Right cardiac atrium (tissue), 5 donors: ENCODE data around the gene RAB39B. TPM values are rescaled to one million over a fixed set of nuclear protein-coding genes. Genes with fewer than 3 reads are reported as not detected.
A peak's percentile ranks its signal among the peaks of the same experiment; 100 is the strongest.
"Not testable (repeated sequence)": the region's sequence is repeated elsewhere in the genome, so short reads cannot be mapped to it uniquely, and the experiment has no call there.

Experiments
- ATAC-seq, 2 donors: fragments of 200-7000 bp; cut with Tn5 transposase; one replicate each; pipeline versions ENCODE4 v1.8.0 to v1.9.1; 2020; ENCODE audit warnings: moderate library complexity in 2 of 2, mild to moderate bottlenecking in 1 of 2
- DNase-seq, 3 donors: peaks; one replicate each; pipeline ENCODE4 v3.0.0-alpha.2; 2020
- H3K27ac ChIP-seq: one replicate; pipeline ENCODE4 v1.5.1; 2013; ENCODE audit warnings: mild to moderate bottlenecking, low read length, control low read depth, moderate library complexity
- H3K27me3 ChIP-seq: one replicate; pipeline ENCODE4 v1.6.1; 2013; ENCODE audit not compliant: control insufficient read depth, insufficient read depth
- H3K4me1 ChIP-seq: one replicate; pipeline ENCODE4 v1.6.1; 2013; ENCODE audit warnings: low read length; ENCODE audit not compliant: control insufficient read depth, insufficient read depth
- H3K4me3 ChIP-seq: one replicate; pipeline ENCODE4 v1.5.1; 2013; ENCODE audit warnings: low read length, control low read depth
- H3K9me3 ChIP-seq: one replicate; pipeline ENCODE4 v1.6.1; 2013; ENCODE audit warnings: low read length; ENCODE audit not compliant: control insufficient read depth
- WGBS: extraction: QIAGEN DNeasy Blood & Tissue Kit; methylation state at CpG from one replicate; pipeline ENCODE4 v1.1.7; 2013; 5-methylcytosine and 5-hydroxymethylcytosine counted together
- intact Hi-C, 4 donors: fragments of 100-400 bp; cut with DNase I; formaldehyde crosslinking; loops; one replicate each; pipeline versions ENCODE4 v1.11.0 to v1.14.0; 2022 to 2023
- polyA plus RNA-seq: library from polyadenylated mRNA; stranded (reverse); fragments of 200-250 nt; gene quantifications from one replicate; pipeline ENCODE4 v1.2.3, GENCODE V29; 2013
- total RNA-seq, 4 donors: library from RNA; stranded (reverse); fragmentation: NEBNext Ultra II Directional; extraction: Animal tissue kit (Norgen Biotek cat#: 25700); gene quantifications; one replicate each; pipeline ENCODE4 v1.2.1, GENCODE V29; 2021
- donor health status: healthy with polysubstance abuse.
- donor health status: DM: no; HTN: yes; CAD: no.
- donor health status: DM: no; HTN: no; CAD: no.
- donor health status: DM: no; HTN: yes; CAD: no; lungs with severe emphysema.
- donor health status: DM: yes; HTN: yes; CAD: no.

Gene RAB39B
- total and polyA plus RNA-seq, 5 donors, result 0.31 to 2.2 (median 0.63) TPM

DNA sequence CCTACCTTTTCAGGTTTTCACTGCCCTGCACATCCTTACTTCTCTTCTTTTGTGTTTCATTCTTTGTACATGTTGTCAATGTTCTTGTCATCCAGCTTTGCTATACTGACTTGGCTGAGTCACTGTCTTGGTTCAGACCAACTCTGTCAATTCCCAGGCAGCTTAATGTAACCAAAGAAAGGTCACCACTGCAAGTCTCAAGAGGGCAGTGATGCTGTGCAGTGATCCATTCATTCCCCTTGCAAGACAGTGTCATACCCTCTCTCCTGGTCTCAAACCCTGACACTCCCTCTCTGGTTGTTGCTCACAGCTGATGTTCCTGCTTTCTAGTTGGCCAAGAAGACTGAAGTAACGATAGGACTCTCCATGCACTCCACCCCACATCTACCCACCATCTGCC lies 17.5 kb downstream of the RAB39B start:
- no peaks in the 10 kb centered on the region for H3K9me3 ChIP-seq
- H3K27me3 ChIP-seq, result no peaks in the 10 kb centered on the region
- no peak for DNase-seq
- 86% methylated on average over 1 of the region's 1 CpG for whole genome bisulfite sequencing
- H3K4me3 ChIP-seq, result no peak overlapping the region
- H3K27ac ChIP-seq, result no peak overlapping the region
- ATAC-seq, result no peak
- H3K4me1 ChIP-seq, result no peaks in the 10 kb centered on the region
- intact Hi-C loops, result no loop called here

DNA sequence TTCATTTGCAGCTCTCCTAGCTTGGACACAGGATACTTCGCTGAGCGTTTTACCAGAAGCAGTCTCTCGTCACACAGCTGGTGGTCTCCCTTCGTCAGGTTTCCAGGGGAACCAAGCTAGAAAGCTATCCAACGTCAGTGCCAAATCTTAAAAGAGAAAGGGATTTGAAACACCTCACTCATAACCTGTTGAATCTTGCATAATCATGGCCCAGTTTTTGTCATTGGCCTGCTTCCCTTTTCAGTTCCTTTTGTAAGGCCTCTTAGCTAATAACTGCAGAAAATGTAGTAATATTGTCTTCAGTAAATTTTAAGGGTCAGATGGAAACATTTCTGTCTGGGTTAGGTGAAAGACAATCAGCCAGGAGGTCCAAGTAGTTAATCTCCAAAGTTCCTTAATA lies 22.0 kb downstream of the RAB39B start:
- intact Hi-C loops, result no loop called here
- no peaks in the 10 kb centered on the region for H3K4me1 ChIP-seq
- no peak overlapping the region for H3K4me3 ChIP-seq
- no peak for ATAC-seq
- H3K27ac ChIP-seq, result no peak overlapping the region
- DNase-seq, result no peak
- H3K27me3 ChIP-seq, result no peaks in the 10 kb centered on the region
- H3K9me3 ChIP-seq, result no peaks in the 10 kb centered on the region
- 79% methylated on average over 5 of the region's 5 CpGs for WGBS

GRCh38 chrX:155237719-155238118 lies 26.6 kb downstream of the RAB39B start:
- intact Hi-C loops, result no loop called here
- Histone ChIP-seq H3K4me1 (no peaks in the 10 kb centered on the region), H3K9me3 (no peaks in the 10 kb centered on the region), H3K4me3 (no peak overlapping the region), H3K27ac (no peak overlapping the region), H3K27me3 (no peaks in the 10 kb centered on the region)
- DNase-seq (no peak), ATAC-seq (no peak)
- 93% methylated on average over 5 of the region's 5 CpGs for WGBS

DNA sequence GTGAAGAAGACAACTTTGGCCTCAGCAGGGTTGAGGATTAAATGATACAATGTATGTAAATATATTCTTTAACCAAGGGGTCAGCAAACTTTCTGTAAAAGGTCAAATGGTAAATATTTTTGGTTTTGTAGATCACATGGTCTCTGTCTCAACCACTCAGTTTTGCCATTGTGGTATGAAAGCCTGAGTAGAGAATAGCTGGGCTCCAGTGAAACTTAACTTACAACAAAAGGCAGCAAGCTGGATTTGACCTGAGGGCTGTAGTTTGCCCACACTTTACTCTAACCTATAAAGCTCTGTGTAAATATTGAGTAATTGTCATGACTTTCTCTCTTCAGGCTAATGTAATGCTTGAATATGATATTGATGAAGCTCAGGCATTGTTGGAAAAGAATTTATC lies 28.4 kb downstream of the RAB39B start:
- Histone ChIP-seq H3K4me1 (no peaks in the 10 kb centered on the region), H3K27ac (no peak overlapping the region), H3K9me3 (no peaks in the 10 kb centered on the region), H3K27me3 (no peaks in the 10 kb centered on the region), H3K4me3 (no peak overlapping the region)
- intact Hi-C loops, result no loop called here
- no peak for DNase-seq
- ATAC-seq, result no peak

GRCh38 chrX:155231163-155231562 lies 33.1 kb downstream of the RAB39B start:
- intact Hi-C loops, result no loop called here
- Histone ChIP-seq H3K4me1 (no peaks in the 10 kb centered on the region), H3K9me3 (no peaks in the 10 kb centered on the region), H3K27me3 (no peaks in the 10 kb centered on the region), H3K27ac (no peak overlapping the region), H3K4me3 (no peak overlapping the region)
- ATAC-seq (no peak), DNase-seq (no peak)

GRCh38 chrX:155225774-155226173 lies 38.5 kb downstream of the RAB39B start:
- 87% methylated on average over 3 of the region's 3 CpGs for WGBS
- Histone ChIP-seq H3K4me1 (no peaks in the 10 kb centered on the region), H3K27ac (no peak overlapping the region), H3K4me3 (no peak overlapping the region), H3K9me3 (no peaks in the 10 kb centered on the region), H3K27me3 (no peaks in the 10 kb centered on the region)
- ATAC-seq (no peak), DNase-seq (no peak)
- intact Hi-C loops, result no loop called here

DNA sequence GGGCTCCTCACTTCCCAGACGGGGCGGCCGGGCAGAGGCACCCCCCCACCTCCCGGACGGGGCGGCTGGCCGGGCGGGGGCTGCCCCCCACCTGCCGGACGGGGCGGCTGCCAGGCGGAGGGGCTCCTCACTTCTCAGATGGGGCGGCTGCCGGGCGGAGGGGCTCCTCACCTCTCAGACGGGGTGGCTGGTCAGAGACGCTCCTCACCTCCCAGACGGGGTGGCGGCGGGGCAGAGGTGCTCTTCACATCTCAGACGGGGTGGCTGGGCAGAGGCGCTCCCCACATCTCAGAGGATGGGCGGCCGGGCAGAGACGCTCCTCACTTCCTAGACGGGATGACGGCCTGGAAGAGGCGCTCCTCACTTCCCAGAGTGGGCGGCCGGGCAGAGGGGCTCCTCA lies 40.5 kb downstream of the RAB39B start:
- ATAC-seq, H3K4me3 ChIP-seq, H3K4me1 ChIP-seq, H3K27ac ChIP-seq, H3K9me3 ChIP-seq, intact Hi-C loops, H3K27me3 ChIP-seq: not testable (repeated sequence)
- peak in 1 of 3 donors; percentile 57 for DNase-seq
- WGBS, result 97% methylated on average over 29 of the region's 30 CpGs

GRCh38 chrX:155221351-155221750 lies 42.9 kb downstream of the RAB39B start:
- no peaks in the 10 kb centered on the region for H3K9me3 ChIP-seq
- no peak for DNase-seq
- H3K27me3 ChIP-seq, result no peaks in the 10 kb centered on the region
- ATAC-seq, result no peak
- 95% methylated on average over 4 of the region's 4 CpGs for WGBS
- no peaks in the 10 kb centered on the region for H3K4me1 ChIP-seq
- intact Hi-C loops, result no loop called here
- no peak overlapping the region for H3K27ac ChIP-seq
- no peak overlapping the region for H3K4me3 ChIP-seq

DNA sequence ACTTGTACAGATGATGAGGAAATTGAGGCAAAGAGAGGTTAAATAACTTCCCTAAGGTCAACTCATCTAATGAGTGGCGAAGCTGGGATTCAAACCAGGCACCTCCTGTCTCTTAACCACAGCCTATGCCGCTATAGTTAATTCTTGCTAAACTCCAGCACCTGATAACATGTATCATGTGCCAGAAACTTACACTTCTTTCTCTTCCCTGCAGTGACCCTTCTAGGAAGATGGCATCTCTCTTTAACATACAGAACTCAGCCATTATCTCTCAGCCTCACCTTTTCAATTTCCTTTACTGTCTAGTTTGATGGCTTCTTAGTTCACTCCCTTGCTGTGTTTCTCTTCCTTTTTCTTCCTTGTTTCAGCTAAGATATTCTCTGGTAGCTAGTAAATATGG lies 45.5 kb downstream of the RAB39B start:
- Histone ChIP-seq H3K4me3 (no peak overlapping the region), H3K4me1 (no peaks in the 10 kb centered on the region), H3K9me3 (no peaks in the 10 kb centered on the region), H3K27me3 (no peaks in the 10 kb centered on the region), H3K27ac (no peak overlapping the region)
- ATAC-seq (no peak), DNase-seq (no peak)
- WGBS, result 58% methylated on average over 2 of the region's 2 CpGs
- intact Hi-C loops, result no loop called here

GRCh38 chrX:155216940-155217440 lies 47.3 kb downstream of the RAB39B start:
- Histone ChIP-seq H3K4me3 (peak overlapping the region; percentile 79), H3K27me3 (no peaks in the 10 kb centered on the region), H3K27ac (peak overlapping the region; percentile 48), H3K4me1 (no peaks in the 10 kb centered on the region), H3K9me3 (no peaks in the 10 kb centered on the region)
- WGBS, result 6% methylated on average over 11 of the region's 11 CpGs
- intact Hi-C loops, result no loop called here
- ATAC-seq (no peak), DNase-seq (no peak)

GRCh38 chrX:155216179-155216939 lies 47.9 kb downstream of the RAB39B start, which contains the start of gene VBP1:
VBP1 (plus strand) TSS chrX:155216460; CDS start chrX:155216483, 23 bp downstream.
- ATAC-seq (peak; percentile 99 to 100), DNase-seq (peak; percentile 93 to 96 (median 95))
- H3K4me3 ChIP-seq, result peak within 1 kb of the TSS; percentile 79
- no peaks in the 10 kb centered on the region for H3K4me1 ChIP-seq
- H3K27ac ChIP-seq, result peak within 1 kb of the TSS; percentile 98
- WGBS, result under 1% methylated on average over 53 of the region's 53 CpGs
- H3K27me3 ChIP-seq, result no peaks in the 10 kb centered on the region
- H3K9me3 ChIP-seq, result no peaks in the 10 kb centered on the region
- intact Hi-C loops, result no loop called here
